A549 treated with AZD2906 at 1 μM for 4 hours (cell line): ENCODE data around the gene PPP1R1B. TPM values are rescaled to one million over a fixed set of nuclear protein-coding genes. Genes with fewer than 3 reads are reported as not detected.

Experiments
- total RNA-seq: library from RNA; stranded (reverse); fragments of 200-300 nt; extraction: Qiagen RNA extraction; gene quantifications from 5 replicates; pipeline ENCODE4 v1.2.3, GENCODE V29; 2022

The PPP1R1B gene
- 0.06 to 0.18 TPM (median 0.16 TPM) in 5 replicates for total RNA-seq

DNA sequence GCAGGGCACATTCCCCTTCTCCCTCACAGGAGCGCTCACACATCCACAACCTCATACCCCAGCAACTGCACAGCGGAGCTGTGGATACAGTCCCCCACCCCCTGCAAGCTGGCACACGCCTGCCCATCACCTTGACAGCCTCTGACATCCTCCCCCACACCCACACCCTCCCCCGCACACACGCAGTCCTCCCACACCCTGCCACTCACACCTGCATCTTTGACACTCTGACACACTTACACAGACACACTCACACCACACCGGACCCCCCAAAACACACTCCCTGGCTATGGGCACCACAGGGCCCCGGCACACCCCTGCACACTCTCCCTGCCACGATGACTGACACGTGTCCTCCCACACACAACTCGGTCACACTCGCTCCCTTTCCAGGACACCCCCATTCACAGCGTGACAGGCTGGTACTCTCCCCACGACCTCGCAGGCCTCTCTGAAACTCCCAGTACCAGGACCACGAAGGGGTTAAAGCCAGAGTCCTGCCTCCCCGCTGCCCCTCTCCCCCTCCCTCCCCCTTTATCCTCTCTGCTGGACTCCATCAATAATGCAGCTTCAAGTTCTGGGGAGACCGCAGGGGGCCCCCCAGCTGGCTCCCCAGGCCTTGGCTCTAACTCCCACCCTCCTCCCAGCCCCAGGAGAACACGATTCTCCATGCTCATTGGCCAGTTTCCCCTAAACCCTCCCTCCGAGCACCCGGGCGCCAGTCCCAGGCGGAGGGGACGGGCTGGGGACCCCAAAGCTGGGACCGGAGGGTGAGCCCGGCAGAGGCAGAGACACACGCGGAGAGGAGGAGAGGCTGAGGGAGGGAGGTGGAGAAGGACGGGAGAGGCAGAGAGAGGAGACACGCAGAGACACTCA, at the start of gene PPP1R1B:
Gene PPP1R1B (plus strand): TSS at position 782 of the 876 bp plus-strand sequence. CDS start 441 bp downstream, outside the sequence.

DNA sequence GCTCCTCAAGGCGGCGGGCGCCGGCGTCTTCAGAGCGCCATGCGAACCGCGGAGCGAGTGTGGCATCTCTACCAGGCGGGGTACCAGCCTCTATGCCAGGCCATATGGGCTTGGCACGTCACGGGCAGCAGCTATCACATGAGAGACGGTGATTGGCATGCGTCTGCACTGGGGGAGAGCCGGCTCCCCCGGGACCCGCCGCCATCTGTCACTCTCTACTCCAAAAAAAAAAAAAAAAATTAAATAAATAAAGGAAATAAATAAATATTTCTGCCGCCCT, 19.0 kb upstream of the PPP1R1B start, which contains the start of gene NEUROD2:
Gene NEUROD2 (minus strand): TSS at position 70 of the 280 bp plus-strand sequence. CDS start 1,321 bp downstream, outside the sequence.

DNA sequence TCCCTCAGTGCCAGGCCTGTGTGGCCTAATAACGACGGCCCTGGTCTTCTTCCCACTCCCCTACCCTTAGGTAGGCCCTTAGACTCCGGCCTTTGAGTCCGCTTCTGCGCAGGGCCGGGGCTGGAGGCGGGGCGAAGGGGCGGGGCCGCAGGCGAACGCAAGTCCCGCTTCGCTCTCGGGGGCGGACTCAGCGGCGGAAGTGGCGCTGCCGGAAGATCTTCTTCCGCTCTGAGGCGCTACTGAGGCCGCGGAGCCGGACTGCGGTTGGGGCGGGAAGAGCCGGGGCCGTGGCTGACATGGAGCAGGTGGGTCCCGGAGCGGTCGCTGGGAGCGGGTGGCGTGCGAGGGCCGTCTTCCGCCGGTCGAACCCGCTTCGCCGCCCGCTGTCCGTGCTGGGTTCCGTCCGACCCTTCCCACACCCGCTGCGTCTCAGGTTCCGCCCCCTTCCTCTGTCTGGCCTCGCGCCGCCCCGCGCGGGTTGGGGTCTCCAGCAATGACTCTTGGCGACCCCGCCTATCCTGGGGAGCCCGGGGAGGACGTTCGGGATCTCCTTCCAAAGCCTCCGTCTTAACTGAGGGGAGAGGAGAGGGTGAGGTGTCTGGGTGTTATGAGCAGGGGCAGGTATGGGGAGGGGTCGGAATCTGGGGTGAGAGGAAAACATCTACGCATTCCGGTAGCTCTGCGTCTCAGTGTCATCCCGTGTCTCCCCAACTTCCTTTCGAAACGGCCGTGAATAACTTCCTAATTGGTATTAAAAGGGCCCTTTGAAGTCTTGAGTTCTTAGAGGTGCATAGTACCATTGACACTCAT, 10.4 kb downstream of the PPP1R1B start, which contains the start of gene STARD3:
Gene STARD3 (plus strand): TSS at position 218 of the 810 bp plus-strand sequence. CDS start 16,388 bp downstream, outside the sequence.

DNA sequence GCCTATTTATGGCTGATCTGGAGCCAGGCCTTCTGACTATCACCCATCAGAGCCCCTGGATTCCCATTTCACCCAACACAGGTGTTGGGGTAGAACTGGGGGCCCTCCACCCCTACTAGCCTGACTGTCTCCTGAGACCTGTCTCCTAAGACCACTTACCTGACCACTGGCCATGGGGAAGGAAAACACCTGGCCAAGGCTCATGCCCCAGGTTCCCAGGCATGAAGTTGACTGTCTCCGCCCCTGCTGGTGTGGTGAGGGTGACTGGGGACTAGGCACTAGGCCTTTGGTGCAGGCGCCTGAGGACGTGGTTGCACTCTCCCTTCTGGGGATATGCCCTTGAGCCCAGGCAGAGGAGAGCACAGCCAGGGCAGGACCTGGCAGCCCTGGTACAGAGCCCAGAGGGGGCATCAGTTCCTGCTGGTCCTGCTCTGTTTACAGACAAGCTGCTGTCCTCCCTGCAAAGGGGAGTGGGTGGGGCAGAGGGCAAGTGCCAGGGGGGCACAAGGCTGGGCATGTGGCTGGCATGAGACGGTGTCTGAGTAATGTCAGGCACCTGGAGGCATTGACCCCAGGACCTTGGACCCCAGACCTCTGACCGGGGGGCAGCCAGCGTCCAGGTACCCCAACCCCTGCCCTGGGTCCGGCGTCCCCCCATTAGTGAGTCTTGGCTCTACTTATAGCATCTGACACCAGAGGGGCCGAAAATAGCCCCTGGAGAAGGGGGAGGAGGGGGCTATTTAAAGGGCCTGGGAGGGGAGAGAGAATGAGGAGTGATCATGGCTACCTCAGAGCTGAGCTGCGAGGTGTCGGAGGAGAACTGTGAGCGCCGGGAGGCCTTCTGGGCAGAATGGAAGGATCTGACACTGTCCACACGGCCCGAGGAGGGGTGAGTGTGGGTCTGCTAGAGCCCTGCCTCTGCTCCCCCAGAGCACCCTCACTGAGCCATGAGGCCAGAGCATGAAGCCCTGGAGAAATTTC, 38.1 kb downstream of the PPP1R1B start, which contains the start of gene TCAP:
Gene TCAP (plus strand): TSS at position 769 of the 981 bp plus-strand sequence. CDS start 11 bp downstream, at position 780.

DNA sequence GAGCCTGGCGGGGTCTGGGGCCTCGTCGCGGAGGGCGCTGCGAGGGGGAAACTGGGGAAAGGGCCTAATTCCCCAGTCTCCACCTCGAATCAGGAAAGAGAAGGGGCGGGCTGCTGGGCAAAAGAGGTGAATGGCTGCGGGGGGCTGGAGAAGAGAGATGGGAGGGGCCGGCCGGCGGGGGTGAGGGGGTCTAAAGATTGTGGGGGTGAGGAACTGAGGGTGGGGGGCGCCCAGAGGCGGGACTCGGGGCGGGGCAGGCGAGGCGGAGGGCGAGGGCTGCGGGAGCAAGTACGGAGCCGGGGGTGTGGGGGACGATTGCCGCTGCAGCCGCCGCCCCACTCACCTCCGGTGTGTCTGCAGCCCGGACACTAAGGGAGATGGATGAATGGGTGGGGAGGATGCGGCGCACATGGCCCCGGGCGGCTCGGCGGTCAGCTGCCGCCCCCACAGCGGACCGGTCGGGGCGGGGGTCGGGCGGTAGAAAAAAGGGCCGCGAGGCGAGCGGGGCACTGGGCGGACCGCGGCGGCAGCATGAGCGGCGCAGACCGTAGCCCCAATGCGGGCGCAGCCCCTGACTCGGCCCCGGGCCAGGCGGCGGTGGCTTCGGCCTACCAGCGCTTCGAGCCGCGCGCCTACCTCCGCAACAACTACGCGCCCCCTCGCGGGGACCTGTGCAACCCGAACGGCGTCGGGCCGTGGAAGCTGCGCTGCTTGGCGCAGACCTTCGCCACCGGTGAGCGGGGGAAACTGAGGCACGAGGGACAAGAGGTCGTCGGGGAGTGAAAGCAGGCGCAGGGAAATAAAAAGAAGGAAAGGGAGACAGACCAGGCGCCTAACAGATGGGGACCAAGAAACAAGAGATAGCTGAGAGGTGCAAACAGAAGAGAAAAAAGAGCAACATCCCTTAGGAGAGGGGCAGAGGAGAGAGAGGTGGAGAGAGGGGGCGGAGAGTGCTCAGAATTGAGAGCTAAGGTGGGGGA, 41.5 kb downstream of the PPP1R1B start, which contains the start of gene PNMT:
Gene PNMT (plus strand): TSS at position 509 of the 980 bp plus-strand sequence. CDS start 23 bp downstream, at position 532.

Other genes with a start within 250 kb of the PPP1R1B start
- 6.8 to 8.1 TPM (median 7.6 TPM) in 5 replicates for gene FBXL20, start 225.3 kb upstream of the PPP1R1B start, total RNA-seq
- gene MED1, start 175.7 kb upstream of the PPP1R1B start, total RNA-seq = 24.9 to 34.5 TPM (median 28.8 TPM) in 5 replicates
- gene CDK12, start 165.5 kb upstream of the PPP1R1B start, total RNA-seq = 30.4 to 36.3 TPM (median 32.3 TPM) in 5 replicates
- gene NEUROD2, start 19.0 kb upstream of the PPP1R1B start, total RNA-seq = 0.01 to 0.07 TPM (median 0.01 TPM) in 3 of 5 replicates, not detected in the others
- 50.2 to 59.9 TPM (median 55.1 TPM) in 5 replicates for gene STARD3, start 10.2 kb downstream of the PPP1R1B start, total RNA-seq
- 0.69 to 1.3 TPM (median 0.82 TPM) in 5 replicates for gene TCAP, start 38.4 kb downstream of the PPP1R1B start, total RNA-seq
- 0.10 to 0.68 TPM (median 0.63 TPM) in 5 replicates for gene PNMT, start 41.5 kb downstream of the PPP1R1B start, total RNA-seq
- 7.7 to 8.6 TPM (median 8.1 TPM) in 5 replicates for gene PGAP3, start 61.1 kb downstream of the PPP1R1B start, total RNA-seq
- gene ERBB2, start 73.1 kb downstream of the PPP1R1B start, total RNA-seq = 30.1 to 35.5 TPM (median 32.9 TPM) in 5 replicates
- gene MIEN1, start 103.6 kb downstream of the PPP1R1B start, total RNA-seq = 86.7 to 95.4 TPM (median 92.1 TPM) in 5 replicates
- gene GRB7, start 111.0 kb downstream of the PPP1R1B start, total RNA-seq = 2.6 to 6.6 TPM (median 4.6 TPM) in 5 replicates
- not detected in 5 replicates for gene IKZF3, start 237.4 kb downstream of the PPP1R1B start, total RNA-seq
- not detected in 5 replicates for gene ZPBP2, start 241.2 kb downstream of the PPP1R1B start, total RNA-seq